CD14-positive monocyte (primary cell): Measurements from ENCODE around the gene LUC7L. TPM values are rescaled to one million over a fixed set of nuclear protein-coding genes. Genes with fewer than 3 reads are reported as not detected.

Source experiments
- DNase-seq, 3 donors: peaks; one replicate each; pipeline ENCODE4 v3.0.0-alpha.2; 2011 to 2022
- H2AFZ ChIP-seq: 2 replicates; pipeline ENCODE4 v1.6.0; 2012; ENCODE audit warnings: mild to moderate bottlenecking, low read depth, low read length, inconsistent platforms; ENCODE audit not compliant: insufficient read depth, poor library complexity, severe bottlenecking
- H3K27ac ChIP-seq, 2 donors: 1 replicate in 1 of 2; 2 replicates in 1 of 2; pipeline ENCODE4 v1.5.1; 2012 to 2013; ENCODE audit warnings: low read length in 2 of 2, control low read depth in 1 of 2, inconsistent platforms in 1 of 2, low read depth in 1 of 2, mild to moderate bottlenecking in 1 of 2
- H3K27me3 ChIP-seq, 2 donors: one replicate each; pipeline versions ENCODE4 v1.6.0 to v1.6.1; 2011 to 2013; ENCODE audit warnings: low read length in 2 of 2; ENCODE audit not compliant: control insufficient read depth in 2 of 2, insufficient read depth in 2 of 2
- H3K36me3 ChIP-seq, 2 donors: replicated peaks in 1 of 2; 1 replicate in 1 of 2; 2 replicates in 1 of 2; pipeline versions ENCODE4 v1.5.1 to v1.6.1; 2012 to 2013; ENCODE audit warnings: low read length in 2 of 2, control low read depth in 1 of 2, inconsistent platforms in 1 of 2, mild to moderate bottlenecking in 1 of 2; ENCODE audit not compliant: insufficient read depth in 2 of 2, control insufficient read depth in 1 of 2
- H3K4me1 ChIP-seq, 2 donors: 1 replicate in 1 of 2; 2 replicates in 1 of 2; pipeline versions ENCODE4 v1.5.1 to v1.6.1; 2012 to 2013; ENCODE audit warnings: low read length in 2 of 2, control low read depth in 1 of 2, inconsistent platforms in 1 of 2, mild to moderate bottlenecking in 1 of 2, moderate library complexity in 1 of 2; ENCODE audit not compliant: insufficient read depth in 2 of 2, control insufficient read depth in 1 of 2
- H3K4me2 ChIP-seq: replicated peaks from 2 replicates; pipeline ENCODE3; 2012; ENCODE audit warnings: low read length, moderate library complexity, mild to moderate bottlenecking; ENCODE audit not compliant: poor library complexity, severe bottlenecking; ENCODE audit errors: extremely low read depth
- H3K4me3 ChIP-seq, 3 experiments: fragments of 200-600 bp in 1 of 3; sonication (generic) in 1 of 3; replicated peaks in 1 of 3; 1 replicate in 2 of 3; 2 replicates in 1 of 3; pipeline ENCODE4 v1.5.1; 2011 to 2013; ENCODE audit warnings: low read length in 3 of 3, mild to moderate bottlenecking in 3 of 3, control low read depth in 2 of 3, low read depth in 2 of 3, inconsistent platforms in 1 of 3, moderate library complexity in 1 of 3
- H3K79me2 ChIP-seq: 2 replicates; pipeline ENCODE4 v1.6.0; 2012; ENCODE audit warnings: mild to moderate bottlenecking, control low read depth, inconsistent platforms, low read length, moderate library complexity; ENCODE audit not compliant: insufficient read depth
- H3K9ac ChIP-seq: 2 replicates; pipeline ENCODE4 v1.6.0; 2017; ENCODE audit warnings: low read length, mild to moderate bottlenecking; ENCODE audit not compliant: insufficient read depth, poor library complexity, severe bottlenecking
- H3K9me3 ChIP-seq, 2 donors: replicated peaks in 1 of 2; 1 replicate in 1 of 2; 2 replicates in 1 of 2; pipeline versions ENCODE4 v1.5.1 to v1.6.1; 2012 to 2013; ENCODE audit warnings: low read length in 2 of 2, control low read depth in 1 of 2; ENCODE audit not compliant: control insufficient read depth in 1 of 2, insufficient read depth in 1 of 2
- H4K20me1 ChIP-seq: 2 replicates; pipeline ENCODE4 v1.6.0; 2012; ENCODE audit warnings: mild to moderate bottlenecking, low read length, control low read depth, moderate library complexity; ENCODE audit not compliant: insufficient read depth
- H3K27ac Mint-ChIP-seq, 7 donors: one replicate each; pipeline ENCODE4 v1.8.0; 2020; ENCODE audit warnings: mild to moderate bottlenecking in 7 of 7, mixed read lengths in 7 of 7, moderate library complexity in 6 of 7, inconsistent platforms in 2 of 7
- H3K27me3 Mint-ChIP-seq, 3 donors: one replicate each; pipeline ENCODE4 v1.8.0; 2021 to 2022; ENCODE audit warnings: low read depth in 3 of 3, mild to moderate bottlenecking in 3 of 3, mixed read lengths in 3 of 3, moderate library complexity in 3 of 3, inconsistent platforms in 1 of 3
- H3K36me3 Mint-ChIP-seq, 2 donors: one replicate each; pipeline ENCODE4 v1.8.0; 2020; ENCODE audit warnings: mixed read lengths in 2 of 2, inconsistent platforms in 1 of 2, mild to moderate bottlenecking in 1 of 2
- H3K4me1 Mint-ChIP-seq: one replicate; pipeline ENCODE4 v1.8.0; 2020; ENCODE audit warnings: mild to moderate bottlenecking, mixed read lengths
- H3K4me3 Mint-ChIP-seq, 2 donors: one replicate each; pipeline ENCODE4 v1.8.0; 2020; ENCODE audit warnings: mild to moderate bottlenecking in 2 of 2, mixed read lengths in 2 of 2, moderate library complexity in 1 of 2
- H3K9me3 Mint-ChIP-seq, 7 donors: one replicate each; pipeline ENCODE4 v1.8.0; 2020 to 2022; ENCODE audit warnings: mixed read lengths in 7 of 7, mild to moderate bottlenecking in 6 of 7, moderate library complexity in 6 of 7, inconsistent platforms in 2 of 7
- CTCF ChIP-seq: fragments of 200-600 bp; IDR thresholded peaks from one replicate; pipeline ENCODE4 v1.8.0; 2022; ENCODE audit warnings: antibody characterized with exemption, mild to moderate bottlenecking
- WGBS: methylation state at CpG from one replicate; pipeline ENCODE4 v1.1.5; 2013; ENCODE audit warnings: missing lambda C conversion rate; ENCODE audit not compliant: insufficient coverage; 5-methylcytosine and 5-hydroxymethylcytosine counted together
- intact Hi-C, 2 donors: fragments of 100-400 bp; cut with micrococcal nuclease; formaldehyde crosslinking; loops; one replicate each; pipeline versions ENCODE4 v1.15.0 to v1.15.1; 2023
- polyA plus RNA-seq, 3 donors: library from polyadenylated mRNA; depleted of rRNA in 1 of 3; unstranded in 2 of 3; stranded (reverse) in 1 of 3; fragments of 300-500 nt in 2 of 3; fragments of >200 nt in 1 of 3; fragmentation: Illumina TruSeq in 2 of 3; gene quantifications; 1 replicate in 2 of 3; 2 replicates in 1 of 3; pipeline ENCODE4 v1.2.3, GENCODE V29; 2012 to 2021

LUC7L gene
- polyA plus RNA-seq, 3 donors: 4.0 to 109 (median 4.6) TPM

GRCh38 chr16:242281-242680 lies 13.0 kb upstream of the LUC7L start:
- peaks cover 2 to 16% of the 10 kb centered on the region in 2 donors for H3K36me3 Mint-ChIP-seq
- no peaks in the 10 kb centered on the region for H3K9me3 ChIP-seq
- intact Hi-C loops: no loop called here
- H3K27me3 Mint-ChIP-seq: peaks cover 0 to 3% (median 0%) of the 10 kb centered on the region in 3 donors
- TF ChIP-seq CTCF: no peak
- peak overlapping the region in 1 of 3 experiments; percentile 25 for H3K4me3 ChIP-seq
- H3K79me2 ChIP-seq: peaks cover 9% of the 10 kb centered on the region
- no peaks in the 10 kb centered on the region for H3K27me3 ChIP-seq
- 100% methylated on average over 1 of the region's 10 CpGs for WGBS
- peak overlapping the region; percentile 46 for H3K4me2 ChIP-seq
- no peak overlapping the region for H3K9ac ChIP-seq
- H3K36me3 ChIP-seq: no peaks in the 10 kb centered on the region
- H4K20me1 ChIP-seq: peaks cover 4% of the 10 kb centered on the region
- H3K4me3 Mint-ChIP-seq: no peak overlapping the region
- DNase-seq: no peak
- peaks cover 12 to 16% of the 10 kb centered on the region in 2 donors for H3K4me1 ChIP-seq
- peak overlapping the region in 6 of 7 donors; percentile 69 to 82 (median 78) for H3K27ac Mint-ChIP-seq
- no peak overlapping the region for H2AFZ ChIP-seq
- peaks cover 0 to 3% (median 0%) of the 10 kb centered on the region in 7 donors for H3K9me3 Mint-ChIP-seq
- H3K4me1 Mint-ChIP-seq: peaks cover 28% of the 10 kb centered on the region
- peak overlapping the region in 1 of 2 donors; percentile 67 for H3K27ac ChIP-seq

GRCh38 chr16:240559-240958 lies 11.3 kb upstream of the LUC7L start:
- peaks cover 18 to 22% of the 10 kb centered on the region in 2 donors for H3K4me1 ChIP-seq
- no peak overlapping the region for H2AFZ ChIP-seq
- H4K20me1 ChIP-seq: peaks cover 4% of the 10 kb centered on the region
- no peaks in the 10 kb centered on the region for H3K36me3 ChIP-seq
- DNase-seq: no peak
- intact Hi-C loops: no loop called here
- no peak overlapping the region for H3K4me2 ChIP-seq
- H3K27ac ChIP-seq: peak overlapping the region in 1 of 2 donors; percentile 67
- Mint-ChIP-seq H3K9me3 (peaks cover 0 to 3% (median 0%) of the 10 kb centered on the region in 7 donors), H3K36me3 (peaks cover 2 to 14% of the 10 kb centered on the region in 2 donors), H3K4me1 (peaks cover 29% of the 10 kb centered on the region), H3K27ac (peak overlapping the region in 1 of 7 donors; percentile 43), H3K27me3 (peaks cover 0 to 5% (median 0%) of the 10 kb centered on the region in 3 donors), H3K4me3 (no peak overlapping the region)
- no peak overlapping the region for H3K9ac ChIP-seq
- H3K79me2 ChIP-seq: peaks cover 15% of the 10 kb centered on the region
- no peak for TF ChIP-seq CTCF
- 100% methylated on average over 1 of the region's 8 CpGs for WGBS
- H3K27me3 ChIP-seq: no peaks in the 10 kb centered on the region
- H3K9me3 ChIP-seq: no peaks in the 10 kb centered on the region
- no peak overlapping the region for H3K4me3 ChIP-seq
